Left kidney (tissue), 1 donor: ENCODE data around the gene RAB9B. TPM values are rescaled to one million over a fixed set of nuclear protein-coding genes. Genes with fewer than 3 reads are reported as not detected.

Experiments used
- polyA plus RNA-seq: library from polyadenylated mRNA; unstranded; fragments of 120-200 nt; gene quantifications from one replicate; pipeline ENCODE4 v1.2.1, GENCODE V29; 2013; ENCODE audit not compliant: insufficient read length

Gene RAB9B
- polyA plus RNA-seq, 1 donor: 3.2 TPM

Other genes with a start within 250 kb of the RAB9B start
- 171 TPM for gene TCEAL4, start 246.7 kb downstream of the RAB9B start, polyA plus RNA-seq
- 31.5 TPM for gene TCEAL3, start 224.3 kb downstream of the RAB9B start, polyA plus RNA-seq
- gene TCEAL1, start 203.3 kb downstream of the RAB9B start, polyA plus RNA-seq: 27.0 TPM
- 359 TPM for gene MORF4L2, start 145.6 kb downstream of the RAB9B start, polyA plus RNA-seq
- 1.8 TPM for gene TMEM31, start 121.3 kb downstream of the RAB9B start, polyA plus RNA-seq
- gene PLP1, start 55.4 kb downstream of the RAB9B start, polyA plus RNA-seq: 7.2 TPM
- gene TMSB15B, start 130.4 kb upstream of the RAB9B start, polyA plus RNA-seq: 31.0 TPM
- gene H2BW1, start 181.5 kb upstream of the RAB9B start, polyA plus RNA-seq: not detected
- 1.6 TPM for gene H2BW2, start 207.7 kb upstream of the RAB9B start, polyA plus RNA-seq
- 19.6 TPM for gene TMSB15C, start 244.0 kb upstream of the RAB9B start, polyA plus RNA-seq